Body of pancreas (tissue), 4 donors: Measurements from ENCODE around the gene GOT1.

Experiments
- POLR2A ChIP-seq, 3 donors: fragments of 450-650 bp; IDR thresholded peaks; one replicate each; pipeline ENCODE4 v1.6.1; 2016; ENCODE audit warnings: antibody characterized with exemption in 3 of 3, mild to moderate bottlenecking in 2 of 3
- TF ChIP-seq, protein P1 (sequence below), 7 experiments: fragments of 450-650 bp in 4 of 7; fragments of 200-600 bp in 3 of 7; sonication (generic) in 3 of 7; IDR thresholded peaks; one replicate each; pipeline ENCODE4 v1.5.1; 2016 to 2019; ENCODE audit warnings: antibody characterized with exemption in 7 of 7

DNA sequence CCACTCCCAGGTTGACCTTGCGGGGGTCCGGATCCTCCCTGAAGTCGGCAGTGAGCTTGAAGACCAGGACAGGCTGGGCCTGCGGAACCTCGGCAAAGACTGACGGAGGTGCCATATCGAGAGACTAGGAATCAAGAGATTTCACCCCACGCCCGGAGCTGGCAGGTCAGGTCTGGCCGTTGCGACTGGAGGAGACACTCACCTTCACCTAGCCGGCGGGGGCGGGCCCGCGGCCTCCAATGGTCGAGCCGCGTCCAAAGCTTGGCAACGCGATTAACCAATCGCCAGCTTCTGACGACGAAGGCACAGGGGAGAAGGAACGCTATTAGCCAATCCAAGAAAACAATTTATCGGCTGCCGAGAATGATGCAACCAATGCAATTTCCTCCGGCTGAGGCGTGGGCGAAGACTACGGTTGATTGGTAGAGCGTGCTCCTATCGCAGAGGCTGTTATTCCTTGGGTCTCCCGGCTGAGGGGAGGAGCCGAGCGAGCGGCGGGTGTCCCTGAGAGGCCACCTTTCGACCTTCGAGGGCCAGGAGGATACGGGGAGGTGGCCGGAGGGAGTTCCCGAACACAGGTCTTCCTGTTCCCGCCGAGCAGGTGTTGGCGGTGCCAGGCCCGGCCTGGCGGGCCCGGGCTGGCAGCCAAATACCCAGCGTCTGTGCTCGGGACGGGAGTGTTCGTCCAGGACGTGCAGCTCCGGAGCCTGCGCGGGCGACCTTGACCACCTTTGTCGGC is at the start of gene GOT1:
- TF ChIP-seq, protein P1, sequence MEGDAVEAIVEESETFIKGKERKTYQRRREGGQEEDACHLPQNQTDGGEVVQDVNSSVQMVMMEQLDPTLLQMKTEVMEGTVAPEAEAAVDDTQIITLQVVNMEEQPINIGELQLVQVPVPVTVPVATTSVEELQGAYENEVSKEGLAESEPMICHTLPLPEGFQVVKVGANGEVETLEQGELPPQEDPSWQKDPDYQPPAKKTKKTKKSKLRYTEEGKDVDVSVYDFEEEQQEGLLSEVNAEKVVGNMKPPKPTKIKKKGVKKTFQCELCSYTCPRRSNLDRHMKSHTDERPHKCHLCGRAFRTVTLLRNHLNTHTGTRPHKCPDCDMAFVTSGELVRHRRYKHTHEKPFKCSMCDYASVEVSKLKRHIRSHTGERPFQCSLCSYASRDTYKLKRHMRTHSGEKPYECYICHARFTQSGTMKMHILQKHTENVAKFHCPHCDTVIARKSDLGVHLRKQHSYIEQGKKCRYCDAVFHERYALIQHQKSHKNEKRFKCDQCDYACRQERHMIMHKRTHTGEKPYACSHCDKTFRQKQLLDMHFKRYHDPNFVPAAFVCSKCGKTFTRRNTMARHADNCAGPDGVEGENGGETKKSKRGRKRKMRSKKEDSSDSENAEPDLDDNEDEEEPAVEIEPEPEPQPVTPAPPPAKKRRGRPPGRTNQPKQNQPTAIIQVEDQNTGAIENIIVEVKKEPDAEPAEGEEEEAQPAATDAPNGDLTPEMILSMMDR (IDR thresholded peaks at IDR 0.05): no peak
- TF ChIP-seq POLR2A (IDR thresholded peaks at IDR 0.05): peak; percentile 66 to 95 (median 88)
